HFF-Myc (cell line): ENCODE data around the gene CHMP6.

Source experiments
- DNase-seq: peaks from one replicate; pipeline ENCODE4 v3.0.0-alpha.2; 2011; ENCODE audit warnings: low read depth; ENCODE audit errors: extremely low read depth
- H3K4me3 ChIP-seq: replicated peaks from 2 replicates; pipeline ENCODE4 v1.5.1; 2011; ENCODE audit warnings: low read depth, mild to moderate bottlenecking, control low read depth, low read length
- CTCF ChIP-seq: IDR thresholded peaks from 2 replicates; pipeline ENCODE4 v1.5.1; 2012; ENCODE audit warnings: mild to moderate bottlenecking, low read depth, low read length, control low read depth; ENCODE audit errors: missing control alignments

Gene CHMP6

DNA sequence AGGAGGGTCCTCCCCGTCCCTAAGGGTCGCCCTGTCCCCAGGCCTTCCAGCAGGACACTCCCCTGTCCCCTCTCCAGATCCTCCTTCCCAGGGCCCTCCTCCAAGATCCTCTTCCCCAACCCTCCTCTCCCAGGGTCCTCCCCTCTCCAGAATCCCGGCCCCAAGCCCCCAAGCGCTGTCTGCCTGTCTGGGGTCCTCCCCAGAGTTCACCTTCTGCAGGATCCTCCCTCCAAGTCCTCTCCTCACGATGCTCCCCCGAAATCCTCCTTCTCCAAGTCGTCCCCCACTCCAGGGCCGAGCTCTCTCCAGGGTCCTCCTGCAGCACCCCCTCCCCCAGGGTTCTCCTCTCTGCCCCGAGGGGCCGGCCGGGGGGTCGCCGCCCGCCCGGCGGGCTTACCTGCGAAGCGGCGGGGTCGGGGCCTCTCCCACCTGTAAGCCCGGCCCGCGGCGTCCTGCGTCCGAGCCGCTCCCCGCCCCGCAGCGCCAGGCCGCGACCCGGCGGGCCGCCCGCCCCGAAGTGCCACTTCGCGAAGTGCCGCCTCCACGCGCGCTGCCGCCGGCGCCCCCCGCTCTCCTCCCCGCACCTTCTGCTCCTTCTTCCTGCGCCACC lies 42.6 kb downstream of the CHMP6 start:
- peak overlapping the region; percentile 55 for H3K4me3 ChIP-seq
- TF ChIP-seq CTCF, result no peak
- DNase-seq, result no peak

- TF ChIP-seq CTCF, result no peak
- peak; percentile 59 for DNase-seq
- peak within 1 kb of the TSS; percentile 62 for H3K4me3 ChIP-seq
These were observed 43.3 kb downstream of the CHMP6 start, which contains the start of gene BAIAP2 for GRCh38 chr17:81034779-81035520. TSS of gene BAIAP2 (plus strand) at chr17:81035151. CDS start at chr17:81035255, 104 bp downstream.

- no peak for DNase-seq
- peak overlapping the region; percentile 62 for H3K4me3 ChIP-seq
- TF ChIP-seq CTCF, result no peak
These were observed 44.0 kb downstream of the CHMP6 start for GRCh38 chr17:81035521-81036196.

DNA sequence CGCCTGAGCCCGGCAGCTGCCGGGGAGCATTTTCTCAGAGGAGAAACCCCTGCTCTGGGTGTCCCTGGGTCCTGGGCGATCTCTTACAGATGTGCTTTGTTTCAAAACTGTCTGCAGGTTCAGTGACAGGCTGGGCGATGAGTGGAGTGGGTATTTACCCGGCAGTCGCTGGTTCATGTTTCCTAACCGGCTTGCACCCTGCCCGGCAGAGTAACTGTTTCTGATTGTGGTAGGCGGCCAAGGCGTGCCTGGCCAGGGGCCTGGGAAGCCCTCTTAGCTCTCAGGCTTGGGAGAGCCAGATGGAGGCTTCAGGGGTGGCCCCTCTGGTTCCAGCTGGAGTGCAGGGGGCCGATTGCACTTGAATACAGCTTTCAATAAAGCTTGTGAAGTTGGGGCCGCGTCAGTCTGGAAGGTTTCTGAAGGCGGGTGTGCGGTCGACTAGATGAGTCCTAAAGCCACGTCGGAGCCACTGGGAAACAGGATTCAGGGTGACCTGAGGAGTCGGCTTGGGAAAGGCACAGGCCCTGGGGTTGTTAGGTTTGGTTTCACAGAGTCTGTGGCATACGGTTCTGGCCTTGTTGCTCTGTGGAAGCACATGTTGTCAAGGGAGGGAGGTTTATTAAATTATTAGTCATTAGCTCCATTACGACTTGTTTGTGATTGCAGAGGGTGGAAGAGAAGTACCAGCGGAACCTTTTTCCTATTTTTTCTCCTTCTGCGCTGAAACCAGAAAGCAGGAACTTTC lies 44.7 kb downstream of the CHMP6 start:
- no peak for DNase-seq
- TF ChIP-seq CTCF, result no peak
- H3K4me3 ChIP-seq, result peak overlapping the region; percentile 62

DNA sequence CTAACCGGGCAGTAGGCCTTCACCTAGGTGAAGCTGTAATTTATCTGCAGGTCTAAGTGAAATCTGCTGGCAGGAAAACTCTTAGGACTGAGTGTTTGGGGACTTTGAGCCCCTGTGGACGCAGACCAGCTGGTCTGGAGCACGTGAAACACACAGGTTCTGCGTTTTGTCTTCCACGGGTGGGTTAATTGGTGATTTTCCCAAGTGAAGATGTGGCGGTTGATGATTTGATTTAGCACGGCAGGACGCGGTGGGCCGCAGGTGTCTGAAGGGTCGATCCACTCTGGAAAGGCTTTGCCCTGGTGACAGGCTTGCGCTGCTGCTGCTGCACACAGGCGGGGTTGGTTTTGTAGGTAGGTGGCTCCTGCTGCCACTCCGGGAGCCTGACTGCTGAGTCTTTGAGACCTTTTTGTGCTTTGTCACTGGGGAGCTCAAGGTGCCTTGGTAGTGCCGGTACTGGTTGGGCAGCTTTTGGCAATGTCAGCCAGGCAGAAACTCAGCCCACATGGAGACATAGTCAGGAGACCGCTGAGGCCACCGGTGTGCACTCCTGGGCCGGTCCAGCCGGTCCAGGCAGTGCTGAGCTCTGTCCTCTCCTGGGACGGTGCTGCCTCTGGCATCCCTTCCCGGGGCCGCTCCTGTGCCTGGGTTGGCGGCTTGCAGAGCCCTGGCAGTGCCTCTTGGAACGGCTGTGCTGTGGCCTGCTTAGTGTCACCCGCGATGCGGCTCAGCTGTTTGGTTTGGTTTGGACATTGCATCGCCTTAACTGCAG lies 45.6 kb downstream of the CHMP6 start:
- no peak for DNase-seq
- peak overlapping the region; percentile 62 for H3K4me3 ChIP-seq
- no peak for TF ChIP-seq CTCF
